Islet precursor cell (in vitro differentiated cells): ENCODE data around the gene TNFRSF18.

Experiments
- DNase-seq: peaks from one replicate; pipeline ENCODE4 v3.0.0-alpha.2; 2018

Gene TNFRSF18

DNA sequence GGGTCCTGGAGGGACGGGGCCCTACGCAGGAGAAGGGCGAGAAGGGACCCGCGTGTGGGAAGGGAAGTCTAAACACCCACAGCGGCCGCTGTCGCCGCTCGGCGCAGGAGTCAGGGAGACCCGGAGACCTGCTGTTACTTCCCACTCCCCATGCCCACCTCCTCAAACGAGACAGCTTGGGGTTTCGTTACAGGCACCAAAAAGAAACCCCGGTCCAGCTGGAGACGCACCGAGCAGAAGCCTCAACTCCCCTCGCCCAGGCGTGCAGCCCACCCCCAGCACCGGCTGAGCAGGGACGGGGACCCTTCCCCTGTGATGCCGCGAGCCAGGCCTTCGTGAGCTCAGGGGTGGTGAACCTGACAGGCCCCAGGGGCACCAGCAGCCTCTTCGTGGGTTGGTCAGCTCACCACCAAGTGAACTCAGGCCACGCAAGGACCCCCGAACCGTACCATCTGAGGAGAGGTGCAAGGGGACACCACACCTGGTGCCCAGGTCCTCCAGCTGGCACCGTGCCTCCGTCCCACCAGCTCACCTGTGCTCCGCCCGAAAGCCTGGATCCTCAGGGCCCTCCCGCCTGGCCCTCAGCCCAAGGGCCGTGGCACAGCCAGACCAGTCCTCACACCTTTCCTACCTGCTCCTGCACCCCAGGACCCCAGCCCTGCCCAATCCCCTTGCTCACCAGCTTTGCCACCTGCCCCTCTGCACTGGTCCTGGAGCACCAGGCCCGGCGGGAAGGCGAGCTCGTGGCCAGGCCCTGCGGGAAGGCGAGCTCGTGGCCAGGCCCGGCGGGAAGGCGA is 20.4 kb upstream of the TNFRSF18 start:
- no peak for DNase-seq

GRCh38 chr1:1225913-1226312 is 19.5 kb upstream of the TNFRSF18 start:
- DNase-seq = no peak

DNA sequence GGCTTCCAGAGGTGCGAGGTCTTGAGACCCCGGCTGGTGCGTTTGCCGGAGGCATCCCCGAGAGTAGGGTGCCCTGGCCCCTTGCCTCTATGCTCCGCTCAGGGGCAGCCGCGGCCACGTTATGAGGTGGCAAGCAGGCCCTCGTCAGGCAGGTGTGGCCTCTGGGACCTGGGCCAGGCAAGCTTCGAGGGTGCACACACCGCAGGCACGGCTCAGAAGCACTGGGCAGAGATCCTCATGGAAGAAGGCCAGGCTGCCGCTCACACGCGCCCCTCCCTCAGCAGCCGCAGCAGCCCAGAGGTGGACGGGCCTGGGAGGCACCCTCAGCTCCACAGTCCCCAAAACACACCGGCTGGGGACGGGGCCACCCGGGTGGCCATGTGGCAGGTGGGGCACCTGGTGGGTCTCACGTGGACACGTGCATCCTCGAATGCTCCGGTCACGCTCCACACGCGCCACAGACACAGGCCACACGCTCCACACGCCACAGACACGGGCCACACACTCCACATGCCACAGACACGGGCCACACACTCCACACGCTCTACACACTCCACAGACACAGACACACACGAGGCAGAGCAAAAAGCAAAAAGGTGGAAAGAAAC is 18.9 kb upstream of the TNFRSF18 start:
- no peak for DNase-seq

- DNase-seq = no peak
Measured at GRCh38 chr1:1223891-1224290, 17.5 kb upstream of the TNFRSF18 start.

DNA sequence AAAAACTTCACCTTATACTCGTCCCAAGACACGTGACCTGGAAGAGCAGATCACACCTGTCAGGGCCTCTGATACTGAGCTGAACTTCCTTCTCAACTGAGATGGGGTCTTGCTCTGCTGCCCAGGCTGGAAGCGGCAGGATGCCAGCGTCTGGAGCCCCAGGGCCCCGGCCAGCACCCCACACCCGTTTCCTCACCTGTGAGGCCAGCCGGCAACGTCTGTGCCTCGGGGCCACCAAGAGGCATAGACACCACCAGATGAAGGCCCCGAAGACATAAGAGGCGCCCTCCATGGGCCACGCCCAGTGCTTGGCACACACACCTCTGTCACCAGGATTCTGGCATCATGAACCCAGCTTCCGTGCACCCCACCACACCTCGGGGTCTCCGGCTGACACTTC is 16.9 kb upstream of the TNFRSF18 start:
- no peak for DNase-seq

- no peak for DNase-seq
Measured at GRCh38 chr1:1222575-1223225, 16.3 kb upstream of the TNFRSF18 start.

- no peak for DNase-seq
Measured at GRCh38 chr1:1221887-1222574, 15.6 kb upstream of the TNFRSF18 start.

- DNase-seq = no peak
Measured at GRCh38 chr1:1220197-1220596, 13.8 kb upstream of the TNFRSF18 start.

GRCh38 chr1:1219341-1219740 is 12.9 kb upstream of the TNFRSF18 start:
- DNase-seq = no peak

DNA sequence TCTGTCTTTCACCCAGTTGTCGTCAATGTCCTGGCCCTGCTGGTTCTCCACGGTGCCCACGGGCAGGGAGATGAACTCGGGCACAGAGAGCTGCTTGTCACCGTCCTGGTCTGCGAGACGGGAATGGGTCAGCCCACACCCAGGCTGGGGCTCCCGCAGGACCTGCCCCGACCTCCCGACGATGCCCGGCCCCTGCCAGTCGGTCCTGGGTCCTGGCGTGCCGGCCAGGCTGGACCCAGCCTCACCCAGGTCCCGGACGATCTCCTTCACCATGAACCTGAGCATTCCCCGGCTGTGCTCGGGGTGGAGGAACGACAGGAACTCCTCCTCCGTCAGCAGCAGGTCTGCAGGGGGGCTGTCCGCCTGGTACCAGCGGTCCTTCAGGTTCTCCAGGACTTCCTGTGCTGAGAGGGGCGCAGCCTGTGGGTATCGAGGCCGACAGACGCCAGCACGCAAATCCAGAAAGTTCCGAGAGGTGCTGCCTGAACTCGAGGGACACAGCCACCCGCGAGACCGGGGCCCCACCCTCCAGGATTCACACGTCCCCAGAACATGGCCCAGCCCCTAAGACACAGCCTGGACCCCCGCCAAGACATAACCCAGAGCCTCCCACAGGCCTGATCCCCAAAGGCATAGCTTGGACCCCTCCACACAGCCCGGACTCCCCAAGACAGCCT is 12.3 kb upstream of the TNFRSF18 start:
- no peak for DNase-seq

GRCh38 chr1:1217621-1218523 is 11.5 kb upstream of the TNFRSF18 start:
- DNase-seq = no peak

- no peak for DNase-seq
Measured at GRCh38 chr1:1216770-1217620, 10.6 kb upstream of the TNFRSF18 start.

DNA sequence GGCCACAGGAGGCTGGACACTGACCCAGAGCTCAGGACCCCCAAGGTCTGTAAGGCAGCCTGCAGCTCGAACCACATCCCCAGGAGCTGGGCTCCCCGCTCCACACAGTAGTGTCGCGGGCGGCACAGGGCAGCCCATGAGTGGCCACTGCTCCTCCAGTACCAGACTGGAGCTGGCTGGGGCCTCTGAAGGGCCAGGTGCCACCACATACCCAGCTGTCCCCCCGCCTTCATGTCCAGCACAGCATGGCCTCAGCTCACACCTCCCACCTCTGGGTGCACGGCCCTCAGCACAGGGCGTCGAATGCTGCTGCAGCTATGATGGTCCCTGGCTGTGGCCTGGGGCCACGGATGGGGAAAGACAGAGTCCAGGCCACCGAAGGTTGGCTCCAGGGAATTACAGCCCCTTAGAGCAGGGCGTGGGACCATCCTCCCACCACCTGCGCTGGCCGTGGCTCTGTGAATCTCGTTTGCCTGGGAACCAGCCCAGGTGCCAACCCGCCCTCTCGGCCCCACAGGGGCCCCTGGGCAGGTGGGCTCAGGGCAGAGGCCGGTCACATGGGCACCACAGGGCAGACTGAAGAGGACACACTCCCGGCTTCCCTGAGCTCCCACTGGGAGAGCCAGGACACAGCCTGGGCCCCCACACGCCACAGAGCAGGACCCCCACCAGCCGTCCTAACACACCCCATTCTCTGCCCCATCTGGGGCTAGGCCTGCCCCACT is 9.7 kb upstream of the TNFRSF18 start:
- DNase-seq = no peak

GRCh38 chr1:1215080-1215676 is 8.8 kb upstream of the TNFRSF18 start:
- DNase-seq = no peak

DNA sequence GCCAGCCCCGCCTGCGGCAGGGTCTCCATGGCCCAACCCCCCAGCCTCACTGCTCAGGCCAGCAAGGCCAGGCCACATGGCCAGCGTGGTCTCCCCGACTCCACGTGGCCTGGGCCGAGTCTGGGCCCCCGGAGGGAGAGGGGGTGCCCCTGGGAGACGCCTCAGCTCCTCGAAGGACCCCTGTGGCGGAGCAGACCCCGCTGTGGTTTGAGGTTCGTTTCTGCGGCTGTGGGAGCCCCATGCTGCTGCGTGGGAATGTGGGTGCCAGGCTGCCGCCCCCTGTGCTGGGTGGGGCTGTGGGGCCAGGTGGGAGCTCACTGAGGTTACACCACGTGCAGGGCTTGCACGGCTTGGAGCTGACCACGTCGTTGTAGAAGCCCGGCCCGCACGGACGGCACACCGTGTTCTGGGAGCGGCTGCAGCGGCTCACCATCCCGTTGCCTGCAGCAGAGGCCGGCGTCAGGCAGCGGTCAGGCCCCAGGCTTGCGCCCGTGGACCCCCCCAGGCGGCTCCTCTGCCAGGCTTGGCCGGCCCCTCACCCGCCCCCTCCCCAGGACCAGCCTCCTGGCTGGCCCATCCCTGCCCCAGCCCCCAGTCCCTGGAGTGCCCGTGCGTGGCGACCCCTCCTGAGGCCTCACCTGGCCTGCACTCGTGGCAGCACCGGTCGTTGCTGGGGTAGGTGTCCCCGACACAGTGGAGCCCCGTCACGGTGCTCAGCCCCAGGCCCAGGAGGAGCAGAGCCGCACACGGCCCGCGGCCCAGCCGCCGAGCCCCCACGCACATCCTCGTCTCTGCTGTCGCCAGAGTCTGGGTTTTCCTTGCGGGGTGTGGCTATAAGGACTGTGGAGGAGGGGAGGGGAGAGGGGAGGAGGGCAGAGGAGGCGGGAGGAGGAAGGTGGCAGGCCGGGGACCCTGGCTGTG is 7.2 kb upstream of the TNFRSF18 start, which contains the start of gene TNFRSF4:
Gene TNFRSF4, minus strand, starts transcription at position 809 of the 921 bp plus-strand sequence. Its CDS starts 26 bp downstream, at position 783.
- DNase-seq = no peak

- no peak for DNase-seq
Measured at GRCh38 chr1:1212780-1213344, 6.5 kb upstream of the TNFRSF18 start.

DNA sequence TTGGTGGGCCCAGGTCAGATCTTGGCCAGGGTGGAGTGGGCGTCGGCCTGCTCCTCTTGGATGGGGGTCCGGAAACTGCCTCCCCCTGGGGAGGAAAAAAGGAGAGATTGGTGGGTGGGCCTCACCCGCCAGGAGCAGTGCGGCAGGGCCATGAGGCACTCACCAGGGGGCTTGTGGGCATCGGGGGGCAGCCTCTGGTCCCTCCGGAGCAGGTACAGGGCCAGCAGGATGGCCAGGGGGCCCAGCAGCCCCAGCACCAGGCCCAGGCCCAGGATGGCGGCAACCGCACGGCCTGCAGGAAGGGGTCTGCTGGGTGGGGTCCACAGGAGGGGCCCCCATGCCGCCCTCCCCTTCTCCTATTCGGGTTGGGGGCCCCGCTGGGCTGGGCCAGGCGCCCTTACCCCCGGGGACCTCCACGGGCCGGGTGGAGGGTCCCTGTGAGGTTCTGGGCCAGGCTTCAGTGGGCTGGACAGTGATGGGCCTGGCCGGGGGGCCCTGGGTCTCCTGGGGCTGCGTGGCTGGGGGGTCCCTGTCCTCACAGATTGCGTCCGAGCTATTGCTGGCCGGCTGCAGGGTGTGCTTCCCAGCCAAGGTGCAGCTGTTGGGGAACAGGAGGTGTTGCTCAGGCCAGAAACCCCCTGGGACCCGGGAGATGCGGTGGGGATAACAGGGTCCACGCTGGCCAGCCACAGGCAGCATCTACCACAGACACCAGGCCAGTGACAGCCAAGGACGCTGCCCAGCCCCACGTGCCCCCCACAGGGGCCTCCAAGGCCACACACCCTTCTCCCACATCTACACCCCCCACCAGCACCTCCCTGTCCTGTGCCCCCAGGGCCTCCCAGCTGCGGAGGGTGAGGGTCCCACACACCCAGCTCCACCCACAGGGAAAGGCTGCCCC is 5.4 kb upstream of the TNFRSF18 start:
- DNase-seq = no peak
